Stimulated activated CD4-positive, alpha-beta T cell treated with anti-CD3 and anti-CD28 coated beads, Interleukin-12 subunit alpha, Interleukin-12 subunit beta, amount 100 ng/mL, for 48 hours (primary cell): ENCODE results near the gene TMEM35B.
"Not testable (repeated sequence)": the region's sequence is repeated elsewhere in the genome, so short reads cannot be mapped to it uniquely, and the experiment has no call there.

Experiments
- DNase-seq, 3 donors: peaks; one replicate each; pipeline ENCODE4 v3.0.0-alpha.2; 2020; ENCODE audit warnings: low read depth in 2 of 3, low spot score in 1 of 3

The TMEM35B gene

DNA sequence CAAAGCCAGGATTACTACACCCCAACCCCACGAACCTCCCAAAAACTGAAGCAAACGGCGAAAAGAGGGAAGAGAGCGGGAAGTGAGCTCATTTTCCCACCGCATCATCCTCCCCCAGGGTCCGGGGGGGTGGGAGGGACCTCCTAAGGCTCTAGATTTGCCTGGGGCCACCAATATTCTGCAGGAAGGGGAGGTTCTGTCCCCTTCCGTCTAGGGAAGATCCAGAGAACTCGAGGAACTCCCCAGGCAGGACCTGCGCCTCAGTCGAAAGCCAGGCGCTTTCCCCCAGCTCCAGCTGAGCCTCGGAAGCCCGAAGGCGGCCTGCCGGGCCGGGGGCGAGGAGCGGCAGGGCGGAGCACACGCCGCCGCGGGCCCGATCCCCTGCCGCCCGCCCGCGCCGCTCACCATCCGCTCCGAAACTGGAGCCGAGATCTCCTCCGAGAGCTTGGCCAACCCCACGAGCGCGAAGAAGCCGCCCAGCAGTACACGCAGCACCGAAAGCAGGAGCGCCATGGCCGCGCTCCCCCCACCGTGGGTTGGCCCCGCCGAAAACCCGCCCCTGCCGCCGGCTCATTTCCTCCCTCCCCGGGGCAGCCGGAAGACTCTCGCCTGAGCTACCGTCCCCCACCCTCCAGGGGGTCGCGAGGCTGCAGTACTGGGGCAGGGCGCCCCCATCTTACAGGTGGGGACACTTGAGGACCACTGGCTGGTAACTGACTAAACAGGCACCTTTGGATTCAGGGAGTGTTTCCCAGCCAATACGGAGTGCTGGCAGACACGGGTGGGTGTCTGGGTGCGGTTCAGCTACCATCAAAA, at the start of gene TMEM35B:
Gene TMEM35B (minus strand): TSS at position 555 of the 816 bp plus-strand sequence. CDS start 42 bp downstream, at position 513.
- peak; percentile 46 to 68 (median 66) for DNase-seq

DNA sequence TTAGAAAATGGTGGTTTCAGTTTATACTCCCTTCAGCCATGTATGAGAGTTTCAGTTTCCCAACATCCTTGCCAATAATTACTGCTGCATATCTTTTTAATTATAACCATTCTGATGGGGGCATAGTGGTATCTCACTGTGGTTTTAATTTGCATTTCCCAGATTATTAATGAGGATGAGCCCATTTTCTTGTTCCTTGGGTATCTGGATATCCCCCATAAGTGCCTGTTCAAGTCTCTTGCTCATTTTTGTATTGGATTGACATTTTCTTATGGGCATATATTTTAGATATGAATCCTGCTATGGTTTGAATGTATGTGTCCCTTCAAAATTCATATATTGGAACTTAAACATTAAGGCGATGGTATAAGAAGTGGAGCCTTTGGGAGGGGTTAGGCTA, 48.2 kb upstream of the TMEM35B start:
- DNase-seq = no peak

DNA sequence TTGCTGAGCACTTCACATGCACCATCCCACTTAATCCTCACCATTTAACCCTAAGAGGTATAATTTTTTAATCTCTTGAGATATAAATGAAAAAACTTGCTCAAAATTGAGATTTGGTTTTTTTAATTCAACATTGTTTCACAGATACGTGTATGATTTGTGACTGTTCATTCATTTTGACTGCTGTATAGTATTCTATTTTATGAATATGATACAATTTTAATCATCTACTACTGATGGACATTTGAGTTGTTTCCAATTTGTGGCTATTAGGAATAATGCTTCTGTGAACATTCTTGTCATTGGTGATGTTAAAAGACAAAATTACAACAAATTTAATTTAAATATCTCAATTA, 47.2 kb upstream of the TMEM35B start:
- DNase-seq = no peak

DNA sequence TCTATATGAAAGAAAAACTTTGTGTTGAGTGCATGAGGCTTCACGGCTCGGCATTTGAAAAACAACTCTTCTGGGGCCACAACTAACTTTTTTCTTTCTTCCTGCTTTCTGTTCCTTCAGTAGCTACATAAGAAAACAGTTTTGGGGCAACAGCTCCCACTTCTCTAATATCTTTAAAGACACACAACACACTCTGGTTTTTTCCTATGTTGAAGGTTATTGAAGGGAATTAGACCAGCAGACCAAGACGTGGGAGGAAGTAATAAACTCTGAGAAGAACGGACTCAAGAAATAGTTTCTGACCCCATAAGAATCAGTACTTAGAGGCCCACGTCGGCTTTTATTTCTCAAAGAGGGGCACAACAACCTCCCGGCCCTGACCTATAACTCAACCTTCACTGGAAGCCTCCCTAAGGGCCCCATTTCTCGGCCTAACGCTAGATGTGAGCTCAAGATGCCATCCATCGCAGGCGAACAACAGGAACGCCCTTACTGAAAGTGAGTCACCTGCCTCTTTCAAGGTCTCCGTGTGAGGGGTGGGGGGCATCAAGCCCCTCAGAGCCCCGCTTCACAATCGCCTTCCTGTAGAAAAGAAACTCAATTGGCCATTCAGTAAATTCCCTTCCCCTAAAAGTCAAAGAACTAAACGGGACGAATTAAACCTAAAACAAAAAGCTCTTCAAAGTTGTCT, 45.8 kb upstream of the TMEM35B start:
- peak; percentile 10 to 23 (median 17) for DNase-seq

DNA sequence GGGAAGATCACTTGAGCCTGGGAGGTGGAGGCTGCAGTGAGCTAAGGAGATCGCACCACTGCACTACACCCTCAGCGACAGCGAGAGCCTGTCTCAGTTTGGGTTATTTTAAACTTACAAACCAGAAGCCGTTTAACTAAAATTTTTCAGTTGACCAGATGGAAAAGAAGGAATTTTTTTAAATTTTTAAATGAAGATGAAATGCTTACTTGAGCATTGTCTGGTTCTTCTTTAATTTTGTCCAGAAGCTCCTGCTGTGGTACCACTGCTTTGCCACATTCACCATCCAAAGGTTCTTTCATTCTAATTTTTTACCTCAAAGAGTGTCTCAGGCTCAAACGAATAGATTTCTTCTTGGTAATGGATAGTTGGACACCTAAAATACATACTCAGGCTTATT, 45.2 kb upstream of the TMEM35B start:
- DNase-seq = no peak

DNA sequence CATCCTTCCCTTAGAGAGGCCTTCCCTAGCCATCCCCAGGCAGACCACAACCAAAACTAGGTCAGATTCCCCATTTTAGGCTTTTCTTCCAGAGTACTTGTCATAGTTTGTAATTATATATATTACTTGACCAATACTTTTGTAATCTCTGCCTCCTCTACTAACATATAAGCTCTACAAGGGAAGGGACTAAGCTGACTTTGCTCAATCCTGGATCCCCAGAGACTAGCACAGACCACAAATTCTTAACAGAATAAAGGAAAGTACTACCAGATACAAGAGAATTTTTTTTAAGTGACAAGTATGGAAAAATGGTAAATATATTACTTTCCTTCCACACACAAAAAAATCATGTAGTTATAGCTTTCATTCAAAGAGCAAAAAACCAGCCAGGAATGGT, 44.6 kb upstream of the TMEM35B start:
- no peak for DNase-seq

DNA sequence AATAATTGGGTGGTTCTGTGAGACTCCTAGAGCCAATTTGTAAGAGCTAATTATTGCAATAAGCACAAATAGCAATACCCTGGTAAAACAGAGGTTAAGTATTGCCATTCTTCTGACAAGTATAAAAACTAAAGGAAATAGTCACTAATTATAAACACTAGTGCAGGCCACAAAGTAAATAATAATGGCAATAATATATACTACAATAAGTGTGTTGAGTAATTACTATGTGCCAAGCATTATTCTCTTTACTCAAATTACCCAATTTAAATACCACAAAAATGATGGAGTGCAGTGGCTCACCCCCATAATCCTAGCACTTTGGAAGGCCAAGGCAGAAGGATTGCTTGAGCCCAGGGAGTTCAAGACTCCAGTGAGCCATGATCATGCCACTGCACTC, 31.3 kb upstream of the TMEM35B start:
- DNase-seq = no peak

DNA sequence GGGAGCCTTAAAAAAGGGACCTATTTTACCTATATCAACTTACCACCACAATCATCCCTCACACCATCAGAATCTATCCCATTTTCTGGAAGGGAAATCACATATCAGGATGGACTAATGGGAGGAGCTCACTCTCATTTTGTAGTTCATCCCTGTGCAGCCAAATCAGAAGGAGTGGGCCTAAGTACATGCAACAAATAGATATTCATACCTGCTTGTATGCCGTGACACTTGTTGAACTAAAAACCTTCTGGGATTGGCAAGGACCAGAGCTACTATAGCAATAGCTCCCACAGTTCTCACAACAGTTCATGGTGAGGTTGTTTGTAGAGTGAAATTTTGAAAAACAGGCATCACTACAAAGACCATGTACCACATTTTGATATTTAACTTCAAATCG, 29.3 kb upstream of the TMEM35B start:
- DNase-seq = no peak

DNA sequence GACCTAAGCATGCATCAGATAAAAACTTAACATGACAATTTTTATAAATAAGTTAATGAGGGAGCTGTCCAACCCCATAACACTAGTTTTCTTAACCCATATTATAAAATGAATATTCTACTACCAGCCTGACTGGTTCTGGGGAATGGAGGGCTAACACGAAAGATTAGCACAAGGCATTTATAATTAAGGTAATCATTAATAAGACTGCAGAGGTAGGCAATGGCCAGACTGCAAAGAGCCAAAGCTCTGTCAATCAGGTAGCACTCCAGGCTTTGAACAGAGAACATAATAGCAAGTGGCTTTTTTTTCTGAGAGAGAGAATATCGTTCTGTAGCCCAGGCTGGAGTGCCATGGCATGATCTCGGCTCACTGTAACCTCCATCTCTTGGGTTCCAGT, 20.6 kb upstream of the TMEM35B start:
- no peak for DNase-seq

DNA sequence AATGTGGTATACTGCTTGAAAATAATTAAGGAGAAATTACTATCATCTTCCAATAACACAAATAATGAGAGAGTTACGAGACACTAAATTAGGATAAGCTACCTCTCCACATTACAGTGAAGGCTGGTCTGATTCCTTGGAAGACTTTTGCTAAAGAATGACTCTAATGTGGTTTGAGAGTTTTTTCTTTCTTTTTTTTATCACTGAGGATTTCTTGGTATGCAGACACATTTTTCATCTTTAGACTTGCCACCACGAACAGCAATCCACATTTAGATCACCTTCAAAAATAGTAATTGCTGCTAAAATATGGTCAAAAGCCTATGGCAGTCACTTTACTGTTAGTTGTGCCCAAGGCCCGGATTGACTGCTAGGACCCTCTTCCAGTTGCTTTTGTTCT, 16.6 kb upstream of the TMEM35B start:
- DNase-seq = no peak

DNA sequence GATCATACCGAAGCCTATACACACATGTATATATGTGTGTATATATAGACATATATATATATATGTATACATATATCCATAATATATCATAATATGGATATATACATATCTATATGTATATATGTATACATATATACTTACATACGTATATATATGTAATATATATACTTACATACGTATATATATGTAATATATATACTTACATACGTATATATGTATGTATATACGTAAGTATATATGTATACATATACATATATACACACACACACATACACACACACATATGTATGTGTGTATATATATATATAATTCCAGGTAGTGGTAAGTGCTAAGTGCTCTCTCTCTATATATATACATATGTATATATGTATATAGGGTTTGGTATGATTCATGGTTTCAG, 9.7 kb upstream of the TMEM35B start:
- no peak for DNase-seq

DNA sequence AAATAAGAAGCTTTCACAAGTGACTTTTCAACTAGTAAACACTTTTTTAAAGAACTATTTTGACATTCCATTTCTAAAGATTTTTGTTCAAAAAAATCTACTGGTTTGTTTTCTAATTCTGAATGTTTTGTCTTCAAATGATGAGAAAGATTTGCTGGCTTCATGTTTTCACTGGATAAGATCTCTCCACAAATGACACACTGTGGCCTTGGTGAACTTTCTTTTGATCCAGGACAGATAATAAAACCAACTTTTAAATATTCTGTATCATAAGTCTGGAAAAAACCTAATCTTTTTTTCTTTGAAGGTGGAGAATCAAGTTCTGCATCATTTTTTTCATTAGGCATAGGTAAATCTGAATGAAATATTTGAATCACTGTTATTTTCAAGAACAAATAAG, 3.4 kb upstream of the TMEM35B start:
- DNase-seq = no peak

DNA sequence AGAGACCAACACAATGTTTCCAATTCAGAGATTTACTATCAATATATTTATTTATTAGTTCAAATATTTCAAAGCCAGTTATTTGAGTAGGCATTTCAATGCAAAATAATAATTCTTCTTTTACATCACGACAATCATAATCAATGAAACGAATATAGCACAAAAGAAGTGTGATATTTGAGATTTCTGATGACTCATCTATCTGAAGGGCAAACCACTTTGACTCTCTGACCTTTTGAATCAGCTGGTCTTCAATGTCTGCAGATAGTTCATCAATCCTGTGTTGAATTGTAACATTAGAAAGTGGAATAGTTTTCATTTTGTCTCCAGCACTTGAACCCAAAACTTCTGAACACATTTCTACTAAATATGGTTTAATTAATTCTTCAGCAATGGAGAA, 3.0 kb upstream of the TMEM35B start:
- no peak for DNase-seq

DNA sequence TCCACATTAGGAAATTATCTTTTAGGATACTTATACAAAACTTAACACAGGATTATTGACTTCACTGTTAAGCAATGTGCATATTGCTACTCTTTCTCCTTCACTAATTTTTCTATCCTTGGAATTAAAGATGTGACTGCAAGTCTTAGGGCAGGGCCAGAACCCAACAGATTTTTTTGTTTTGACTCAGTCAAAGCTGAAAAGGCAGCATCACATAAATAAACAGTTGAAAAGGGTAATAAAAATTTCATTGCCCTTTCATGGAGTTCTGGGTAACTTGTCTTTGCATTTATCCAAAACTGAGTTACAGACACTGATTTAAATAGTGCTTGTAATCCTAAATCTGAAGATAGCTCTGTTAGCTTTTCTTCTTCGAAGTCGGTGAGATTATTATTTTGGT, 1.9 kb upstream of the TMEM35B start:
- no peak for DNase-seq

DNA sequence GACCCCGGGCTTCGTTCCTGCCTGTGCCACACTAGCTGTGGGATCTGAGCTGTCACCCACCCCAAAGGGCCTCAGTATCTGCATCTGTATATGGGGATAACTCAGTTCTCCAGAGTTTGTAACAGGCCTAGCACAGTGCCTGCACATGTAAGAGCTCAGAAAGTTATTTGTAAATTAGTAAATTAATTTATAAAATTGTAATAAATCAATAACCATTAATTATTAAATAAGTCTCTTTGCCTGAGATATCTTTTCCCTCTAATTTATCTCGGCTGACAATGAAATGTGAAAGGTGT, 410 bp upstream of the TMEM35B start:
- not testable (repeated sequence) for DNase-seq

DNA sequence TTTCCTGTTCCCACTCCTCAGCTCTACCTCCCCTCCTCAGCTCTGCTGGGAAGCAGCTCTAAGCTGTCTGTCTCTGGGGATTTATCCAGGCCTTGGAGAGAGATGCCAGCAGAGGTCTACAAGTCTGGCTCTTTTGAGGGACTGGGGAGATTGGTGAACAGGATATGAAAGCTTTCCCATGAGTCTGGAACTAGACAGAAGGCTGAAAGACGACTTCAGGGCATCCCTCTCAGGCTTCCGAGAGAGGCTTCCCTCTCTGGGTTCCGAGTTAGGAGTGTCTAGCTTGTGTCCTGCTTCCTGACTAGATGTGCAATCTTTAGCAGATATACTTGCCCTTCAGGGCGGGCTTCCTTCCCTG, 733 bp downstream of the TMEM35B start:
- DNase-seq = no peak

DNA sequence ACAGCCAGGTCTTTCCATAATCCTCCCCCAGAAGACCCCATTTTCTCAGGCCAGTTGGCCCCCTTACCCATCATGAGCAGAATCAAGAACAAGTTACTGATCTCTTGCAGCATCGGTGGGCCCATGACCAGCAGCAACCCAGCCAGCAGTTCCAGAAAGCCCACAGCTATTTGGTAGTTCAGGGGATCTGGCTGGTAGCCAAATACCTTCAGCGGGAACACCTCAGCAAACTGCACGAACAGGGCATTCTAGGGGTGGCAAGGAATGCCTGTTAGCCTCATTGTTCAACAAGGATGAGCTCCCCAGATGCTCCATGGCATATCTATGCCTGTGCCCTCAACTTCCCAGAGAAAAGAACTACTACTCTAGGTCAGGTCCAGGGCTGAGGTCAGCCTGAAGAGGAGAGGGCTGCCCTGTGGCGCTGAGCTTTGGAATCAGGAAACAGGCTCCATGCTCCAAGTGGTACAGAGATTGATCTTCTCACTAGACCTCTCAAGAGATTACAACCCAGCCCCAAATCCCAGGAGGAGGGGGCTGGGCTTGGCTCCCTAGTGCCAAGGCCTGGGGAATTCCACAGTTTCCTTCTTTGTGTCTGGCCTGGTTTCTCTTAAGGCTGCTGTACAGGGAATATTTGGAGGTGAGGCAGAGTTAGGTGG, 1.3 kb downstream of the TMEM35B start:
- DNase-seq = no peak

DNA sequence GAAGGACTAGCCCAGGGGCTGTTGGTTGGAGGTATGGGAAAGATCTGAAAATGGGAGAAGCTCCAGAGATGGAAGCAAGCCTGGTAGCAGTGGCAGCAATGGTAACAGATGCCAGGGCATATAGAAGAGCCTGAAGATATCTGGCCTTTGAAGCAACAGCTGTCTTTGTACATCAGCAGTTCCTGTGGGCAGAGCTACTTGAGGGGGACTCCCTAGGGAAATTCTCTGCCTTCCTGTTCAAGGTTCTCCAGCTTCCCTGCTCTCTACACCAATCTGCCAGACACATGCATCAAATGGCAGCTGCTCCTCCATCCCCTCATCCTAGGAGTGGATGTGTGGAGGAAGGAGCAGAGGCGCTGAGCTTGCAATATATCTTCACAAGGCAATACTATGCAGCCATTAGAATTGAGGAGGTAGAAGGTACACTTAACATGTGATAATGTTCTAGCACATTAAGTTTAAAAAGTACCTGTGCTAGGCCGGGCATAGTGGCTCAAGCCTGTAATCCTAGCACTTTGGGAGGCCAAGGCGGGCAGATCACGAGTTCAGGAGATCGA, 2.2 kb downstream of the TMEM35B start:
- DNase-seq = no peak

DNA sequence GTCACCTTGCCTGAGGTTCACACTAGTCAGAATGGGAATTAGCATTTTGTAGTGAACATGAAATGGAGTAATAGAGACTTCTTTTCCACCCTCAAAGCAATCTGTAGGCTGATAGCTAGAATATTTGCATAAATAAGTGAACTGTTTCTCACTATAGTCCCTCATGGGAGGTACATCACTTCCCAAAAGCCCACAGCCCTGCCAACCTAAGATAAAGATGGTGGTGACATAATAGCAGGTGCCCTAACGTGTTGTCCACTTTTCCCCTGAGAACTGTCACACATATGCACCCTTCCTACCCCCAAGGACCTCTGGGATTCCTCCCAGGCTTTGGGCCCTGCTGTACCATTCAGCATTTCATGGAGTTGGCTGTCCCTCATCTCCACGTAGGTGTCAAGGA, 4.4 kb downstream of the TMEM35B start:
- DNase-seq = no peak

DNA sequence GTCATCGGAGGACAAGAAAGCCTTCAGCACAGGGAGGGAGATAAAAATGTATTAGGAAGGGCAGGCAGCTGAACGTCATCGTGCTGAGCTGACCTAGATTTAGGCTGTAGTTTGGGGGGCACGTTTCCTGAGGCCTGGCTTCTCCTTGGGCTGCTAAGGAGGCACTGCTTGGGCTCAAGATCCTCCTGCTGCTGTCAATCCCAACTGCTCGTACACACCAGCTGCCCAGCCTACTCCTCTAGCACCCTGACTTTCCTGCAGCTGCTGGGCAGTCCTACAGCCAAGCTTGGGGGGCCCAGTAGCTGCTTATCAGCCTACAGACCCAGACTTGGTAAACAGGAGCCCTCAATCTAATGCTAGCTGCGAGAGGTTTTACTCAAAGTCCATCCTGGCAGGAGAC, 6.2 kb downstream of the TMEM35B start:
- DNase-seq = no peak

DNA sequence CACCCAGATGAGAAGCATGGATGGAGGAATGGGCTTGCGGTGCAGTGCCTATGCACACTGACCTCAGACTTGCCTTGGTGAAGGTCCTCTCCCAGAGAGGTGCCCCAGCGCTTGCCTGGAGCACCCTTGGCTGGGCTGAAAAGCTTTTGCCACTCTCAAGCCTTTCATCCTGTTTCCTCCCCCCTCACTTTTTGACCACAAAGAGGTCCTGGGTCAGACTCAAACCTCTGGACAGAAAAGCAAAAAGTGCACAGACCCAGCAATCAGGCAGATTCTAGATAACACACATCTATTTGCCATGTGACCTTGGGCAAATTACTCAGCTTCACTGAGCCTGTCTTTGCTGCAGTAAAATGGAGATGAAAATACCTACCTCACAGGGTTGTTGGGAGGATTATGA, 7.3 kb downstream of the TMEM35B start:
- DNase-seq = no peak

DNA sequence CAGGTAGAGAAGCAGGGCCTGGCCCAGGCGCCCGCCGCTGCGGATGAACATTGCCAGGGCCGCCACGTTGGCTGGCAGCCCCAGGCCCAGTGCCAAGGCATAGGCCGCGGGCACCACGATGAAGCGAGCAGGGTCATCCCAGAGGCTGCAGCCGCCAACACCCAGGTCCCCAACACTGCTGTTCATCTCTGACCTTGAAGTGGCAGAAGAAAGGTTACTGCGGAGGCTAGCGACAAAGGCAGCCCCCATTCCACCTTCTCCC, 8.0 kb downstream of the TMEM35B start:
- DNase-seq = no peak
